Adrenal gland (tissue), 5 donors: ENCODE results near the gene SETD2.

ENCODE experiments used
- CTCF ChIP-seq, 6 experiments: fragments of 450-650 bp in 4 of 6; fragments of 200-600 bp in 2 of 6; sonication (generic) in 1 of 6; IDR thresholded peaks; 1 replicate in 5 of 6; 2 replicates in 1 of 6; pipeline versions ENCODE4 v1.5.1 to v1.8.0; 2016 to 2021; ENCODE audit warnings: antibody characterized with exemption in 6 of 6, mild to moderate bottlenecking in 2 of 6, moderate library complexity in 1 of 6
- POLR2A ChIP-seq, 2 donors: fragments of 450-650 bp; IDR thresholded peaks; one replicate each; pipeline ENCODE4 v1.6.1; 2017; ENCODE audit warnings: antibody characterized with exemption in 2 of 2, mild to moderate bottlenecking in 2 of 2, moderate library complexity in 1 of 2
- donor health status: DM: no; HTN: no; CAD: no.

GRCh38 chr3:46972396-46972795 lies 191.5 kb downstream of the SETD2 start:
- no peak for TF ChIP-seq CTCF (IDR thresholded peaks at IDR 0.05)
- no peak for TF ChIP-seq POLR2A (IDR thresholded peaks at IDR 0.05)
